Measurements from ENCODE around the gene HSPB6.

DNA sequence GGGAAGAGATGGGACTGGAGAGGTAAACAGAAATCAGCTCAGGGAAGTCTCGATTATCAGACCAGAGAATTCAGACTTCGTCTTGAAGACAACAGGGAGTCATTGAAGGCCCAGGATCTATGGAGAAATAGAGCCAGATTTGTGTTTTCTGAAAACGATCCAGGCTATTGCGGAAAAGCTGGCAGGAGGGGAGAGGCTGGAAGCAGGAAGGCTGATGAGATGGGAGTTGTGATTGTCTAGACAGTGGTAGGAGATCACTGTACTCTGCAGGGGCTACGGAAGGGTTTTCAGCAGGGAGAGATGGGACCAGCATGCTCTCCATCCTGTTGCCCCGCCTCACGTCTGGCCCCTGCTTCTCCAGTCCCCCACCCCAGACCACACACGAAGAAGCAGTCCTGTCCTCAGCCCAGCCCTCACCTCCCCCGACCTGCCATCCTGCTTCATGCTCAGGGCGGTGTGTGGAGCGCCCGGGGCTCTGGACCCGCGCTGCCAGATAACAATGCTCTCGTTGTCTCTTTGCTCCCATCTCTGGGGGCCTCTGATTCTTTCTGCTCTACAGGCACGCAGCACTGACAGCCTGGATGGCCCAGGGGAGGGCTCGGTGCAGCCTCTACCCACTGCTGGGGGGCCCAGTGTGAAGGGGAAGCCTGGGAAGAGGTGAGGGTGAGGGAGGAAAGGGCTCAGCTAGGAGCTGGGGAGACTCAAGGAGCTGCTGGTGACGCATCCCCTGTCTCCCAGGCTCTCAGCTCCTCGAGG lies 20.4 kb upstream of the HSPB6 start:
- TF ChIP-seq, protein P1, sequence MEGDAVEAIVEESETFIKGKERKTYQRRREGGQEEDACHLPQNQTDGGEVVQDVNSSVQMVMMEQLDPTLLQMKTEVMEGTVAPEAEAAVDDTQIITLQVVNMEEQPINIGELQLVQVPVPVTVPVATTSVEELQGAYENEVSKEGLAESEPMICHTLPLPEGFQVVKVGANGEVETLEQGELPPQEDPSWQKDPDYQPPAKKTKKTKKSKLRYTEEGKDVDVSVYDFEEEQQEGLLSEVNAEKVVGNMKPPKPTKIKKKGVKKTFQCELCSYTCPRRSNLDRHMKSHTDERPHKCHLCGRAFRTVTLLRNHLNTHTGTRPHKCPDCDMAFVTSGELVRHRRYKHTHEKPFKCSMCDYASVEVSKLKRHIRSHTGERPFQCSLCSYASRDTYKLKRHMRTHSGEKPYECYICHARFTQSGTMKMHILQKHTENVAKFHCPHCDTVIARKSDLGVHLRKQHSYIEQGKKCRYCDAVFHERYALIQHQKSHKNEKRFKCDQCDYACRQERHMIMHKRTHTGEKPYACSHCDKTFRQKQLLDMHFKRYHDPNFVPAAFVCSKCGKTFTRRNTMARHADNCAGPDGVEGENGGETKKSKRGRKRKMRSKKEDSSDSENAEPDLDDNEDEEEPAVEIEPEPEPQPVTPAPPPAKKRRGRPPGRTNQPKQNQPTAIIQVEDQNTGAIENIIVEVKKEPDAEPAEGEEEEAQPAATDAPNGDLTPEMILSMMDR (conservative IDR thresholded peaks at IDR 0.05): no peak
- TF ChIP-seq EZH2 (IDR thresholded peaks at IDR 0.05; ENCODE audit: low read depth): no peak
